GM12865 (cell line): ENCODE measurements around the gene WASF2.
"Not testable (repeated sequence)": the region's sequence is repeated elsewhere in the genome, so short reads cannot be mapped to it uniquely, and the experiment has no call there.

Experiments
- DNase-seq: peaks from one replicate; pipeline ENCODE4 v3.0.0; 2010; ENCODE audit warnings: low read depth
- H3K4me3 ChIP-seq: 2 replicates; pipeline ENCODE4 v1.5.1; 2011; ENCODE audit warnings: mild to moderate bottlenecking, low read depth, low read length, control low read depth
- CTCF ChIP-seq: IDR thresholded peaks from 2 replicates; pipeline ENCODE4 v1.5.1; 2011; ENCODE audit warnings: low read length, control low read depth, low read depth, inconsistent platforms; ENCODE audit not compliant: insufficient read depth; ENCODE audit errors: missing control alignments

The WASF2 gene

GRCh38 chr1:27394282-27394658 is 95.7 kb downstream of the WASF2 start:
- DNase-seq: no peak
- no peak for TF ChIP-seq CTCF
- no peak overlapping the region for H3K4me3 ChIP-seq

GRCh38 chr1:27393641-27394281 is 96.2 kb downstream of the WASF2 start:
- H3K4me3 ChIP-seq: no peak overlapping the region
- no peak for TF ChIP-seq CTCF
- no peak for DNase-seq

- peak; percentile 6 for TF ChIP-seq CTCF
- no peak for DNase-seq
- H3K4me3 ChIP-seq: peak overlapping the region; percentile 60
Measured at GRCh38 chr1:27392778-27393635, 97.0 kb downstream of the WASF2 start.

GRCh38 chr1:27392096-27392777 is 97.7 kb downstream of the WASF2 start, which contains the start of gene GPR3:
GPR3 (plus strand) TSS chr1:27392622; CDS start chr1:27393799, 1,177 bp downstream.
- DNase-seq: peak; percentile 93
- peak; percentile 49 for TF ChIP-seq CTCF
- peak within 1 kb of the TSS; percentile 60 for H3K4me3 ChIP-seq

GRCh38 chr1:27391511-27392095 is 98.4 kb downstream of the WASF2 start:
- no peak for DNase-seq
- H3K4me3 ChIP-seq: peak overlapping the region; percentile 26
- no peak for TF ChIP-seq CTCF

GRCh38 chr1:27388337-27389005 is 101.5 kb downstream of the WASF2 start:
- peak; percentile 72 for DNase-seq
- peak; percentile 95 for TF ChIP-seq CTCF
- H3K4me3 ChIP-seq: no peak overlapping the region

GRCh38 chr1:27384797-27385196 is 105.2 kb downstream of the WASF2 start:
- DNase-seq, H3K4me3 ChIP-seq: not testable (repeated sequence)
